H1 (cell line): ENCODE data around the gene LEUTX. TPM values are rescaled to one million over a fixed set of nuclear protein-coding genes. Genes with fewer than 3 reads are reported as not detected.

Experiments
- BACH1 ChIP-seq: IDR thresholded peaks from 2 replicates; pipeline ENCODE4 v1.6.1; 2012; ENCODE audit warnings: low read length, improper control_type of control experiment
- JUND ChIP-seq: IDR thresholded peaks from 2 replicates; pipeline ENCODE4 v1.6.1; 2011; ENCODE audit warnings: mild to moderate bottlenecking, improper control_type of control experiment, low read length
- PHF8 ChIP-seq: fragments of 200-600 bp; sonication (generic); conservative IDR thresholded peaks from 2 replicates; pipeline ENCODE4 v1.7.1; 2012; ENCODE audit warnings: low read depth, mild to moderate bottlenecking, inconsistent platforms, low read length, moderate library complexity
- RBBP5 ChIP-seq: IDR thresholded peaks from 2 replicates; pipeline ENCODE4 v1.7.1; 2012; ENCODE audit warnings: low read depth, mild to moderate bottlenecking, inconsistent platforms, low read length, moderate library complexity, borderline replicate concordance
- SIRT6 ChIP-seq: IDR thresholded peaks from one replicate; pipeline ENCODE4 v1.7.1; 2012; ENCODE audit warnings: low read length, inconsistent platforms
- polyA plus RNA-seq, 7 experiments: library from polyadenylated mRNA; depleted of rRNA in 3 of 7; stranded (reverse) in 5 of 7; unstranded in 2 of 7; fragments of >200 nt in 5 of 7; fragments of 200-250 nt in 2 of 7; gene quantifications; 1 replicate in 5 of 7; 2 replicates in 1 of 7; 4 replicates in 1 of 7; pipeline versions ENCODE4 v1.2.1 to v1.2.3, GENCODE V29; 2011 to 2013; ENCODE audit warnings: missing spikeins in 2 of 7, mixed read lengths in 2 of 7
- total RNA-seq: library from RNA; stranded (reverse); fragmentation: NEBNext Ultra II Directional; extraction: Animal tissue kit (Norgen Biotek cat#: 25700); gene quantifications from 2 replicates; pipeline ENCODE4 v1.2.1, GENCODE V29; 2021

LEUTX gene
- total and polyA plus RNA-seq, 2 of the 8 experiments (the other 6 are each of a cell fraction or from before 2014, with no cell fraction given) = not detected

- TF ChIP-seq PHF8 = no peak
- no peak for TF ChIP-seq JUND
- no peak for TF ChIP-seq SIRT6
- TF ChIP-seq RBBP5 = no peak
- no peak for TF ChIP-seq BACH1
Observed at GRCh38 chr19:39778763-39779162, at the start of gene LEUTX (continued).
